ENCODE results near the gene RFPL2. TPM values are rescaled to one million over a fixed set of nuclear protein-coding genes. Genes with fewer than 3 reads are reported as not detected.

The RFPL2 gene
- total RNA-seq, 1 donor from 2014 or later, result not detected

GRCh38 chr22:32183625-32184024 lies 21.2 kb downstream of the RFPL2 start:
- TF ChIP-seq, protein P1, sequence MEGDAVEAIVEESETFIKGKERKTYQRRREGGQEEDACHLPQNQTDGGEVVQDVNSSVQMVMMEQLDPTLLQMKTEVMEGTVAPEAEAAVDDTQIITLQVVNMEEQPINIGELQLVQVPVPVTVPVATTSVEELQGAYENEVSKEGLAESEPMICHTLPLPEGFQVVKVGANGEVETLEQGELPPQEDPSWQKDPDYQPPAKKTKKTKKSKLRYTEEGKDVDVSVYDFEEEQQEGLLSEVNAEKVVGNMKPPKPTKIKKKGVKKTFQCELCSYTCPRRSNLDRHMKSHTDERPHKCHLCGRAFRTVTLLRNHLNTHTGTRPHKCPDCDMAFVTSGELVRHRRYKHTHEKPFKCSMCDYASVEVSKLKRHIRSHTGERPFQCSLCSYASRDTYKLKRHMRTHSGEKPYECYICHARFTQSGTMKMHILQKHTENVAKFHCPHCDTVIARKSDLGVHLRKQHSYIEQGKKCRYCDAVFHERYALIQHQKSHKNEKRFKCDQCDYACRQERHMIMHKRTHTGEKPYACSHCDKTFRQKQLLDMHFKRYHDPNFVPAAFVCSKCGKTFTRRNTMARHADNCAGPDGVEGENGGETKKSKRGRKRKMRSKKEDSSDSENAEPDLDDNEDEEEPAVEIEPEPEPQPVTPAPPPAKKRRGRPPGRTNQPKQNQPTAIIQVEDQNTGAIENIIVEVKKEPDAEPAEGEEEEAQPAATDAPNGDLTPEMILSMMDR (conservative IDR thresholded peaks at IDR 0.05; ENCODE audit: low read depth, low read length), result no peak
- DNase-seq (ENCODE audit: low read depth), result no peak
- no peak overlapping the region for H3K4me3 ChIP-seq (ENCODE audit: low read depth, low read length)

DNA sequence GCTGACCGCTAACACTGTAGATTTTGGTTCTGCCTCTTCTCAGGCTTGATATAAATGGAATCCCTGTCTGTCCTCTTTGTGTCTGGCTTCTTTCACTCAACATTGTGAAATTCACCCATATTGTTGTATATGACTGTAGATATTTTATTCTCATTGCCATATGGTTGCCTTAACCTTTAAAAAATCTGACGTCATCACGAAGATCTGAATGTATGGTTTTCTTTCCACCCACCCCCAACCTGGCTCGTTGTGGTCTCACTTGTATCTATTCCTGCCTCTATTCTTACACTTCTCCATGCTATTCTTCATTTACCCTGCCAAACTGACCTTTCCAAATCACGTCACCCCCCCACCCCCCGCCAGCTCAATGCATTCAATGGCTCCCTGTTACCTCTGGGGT lies 23.8 kb downstream of the RFPL2 start:
- DNase-seq (ENCODE audit: low read depth), result no peak
- no peak overlapping the region for H3K4me3 ChIP-seq (ENCODE audit: low read depth, low read length)
- TF ChIP-seq, protein P1 (conservative IDR thresholded peaks at IDR 0.05; ENCODE audit: low read depth, low read length), result no peak

- H3K4me3 ChIP-seq (ENCODE audit: low read depth, low read length), result no peak overlapping the region
- DNase-seq (ENCODE audit: low read depth), result no peak
- TF ChIP-seq, protein P1 (conservative IDR thresholded peaks at IDR 0.05; ENCODE audit: low read depth, low read length), result no peak
Observed at GRCh38 chr22:32177221-32177765, 27.6 kb downstream of the RFPL2 start.

GRCh38 chr22:32175683-32176644 lies 28.9 kb downstream of the RFPL2 start:
- DNase-seq (ENCODE audit: low read depth), result no peak
- no peak overlapping the region for H3K4me3 ChIP-seq (ENCODE audit: low read depth, low read length)
- TF ChIP-seq, protein P1 (conservative IDR thresholded peaks at IDR 0.05; ENCODE audit: low read depth, low read length), result no peak

DNA sequence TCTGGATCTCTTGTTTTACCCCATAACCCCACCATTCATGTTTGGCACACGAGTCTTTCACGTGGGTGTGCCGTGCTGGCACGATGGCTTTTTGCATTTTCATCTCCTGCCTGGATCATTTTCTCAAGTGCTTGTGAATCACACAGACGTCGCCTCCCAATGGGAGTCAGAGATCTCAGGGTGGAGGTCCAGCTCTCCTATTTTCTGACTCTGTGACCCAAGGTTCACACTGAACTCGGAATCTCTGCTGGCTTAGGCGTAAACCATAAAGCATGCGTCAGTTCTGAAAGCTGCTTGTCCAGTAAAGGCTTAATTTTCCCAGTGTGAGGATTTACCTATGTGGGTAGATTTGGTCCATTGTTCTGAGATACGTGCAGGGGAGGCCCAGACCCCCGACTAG lies 29.8 kb downstream of the RFPL2 start:
- H3K4me3 ChIP-seq (ENCODE audit: low read depth, low read length), result no peak overlapping the region
- TF ChIP-seq, protein P1 (conservative IDR thresholded peaks at IDR 0.05; ENCODE audit: low read depth, low read length), result no peak
- DNase-seq (ENCODE audit: low read depth), result no peak

GRCh38 chr22:32165681-32166080 lies 39.2 kb downstream of the RFPL2 start:
- H3K4me3 ChIP-seq (ENCODE audit: low read depth, low read length), result no peak overlapping the region
- TF ChIP-seq, protein P1 (conservative IDR thresholded peaks at IDR 0.05; ENCODE audit: low read depth, low read length), result no peak
- no peak for DNase-seq (ENCODE audit: low read depth)
